H1 (cell line): ENCODE results near the gene ZNF227.

Source experiments
- EGR1 ChIP-seq: IDR thresholded peaks from 2 replicates; pipeline ENCODE4 v1.6.1; 2011; ENCODE audit warnings: low read depth, low read length, borderline replicate concordance
- EP300 ChIP-seq, 2 experiments: IDR thresholded peaks; 1 replicate in 1 of 2; 2 replicates in 1 of 2; pipeline ENCODE4 v1.6.1; 2011 to 2012; ENCODE audit warnings: low read depth in 2 of 2, low read length in 2 of 2, mild to moderate bottlenecking in 2 of 2, borderline replicate concordance in 1 of 2, inconsistent platforms in 1 of 2, moderate library complexity in 1 of 2
- TF ChIP-seq, protein P1 (sequence below): IDR thresholded peaks from 2 replicates; pipeline ENCODE4 v1.6.1; 2011; ENCODE audit warnings: low read depth, mild to moderate bottlenecking, low read length; ENCODE audit not compliant: insufficient read depth
- TF ChIP-seq, protein P2 (sequence below), 3 experiments: IDR thresholded peaks; 1 replicate in 2 of 3; 2 replicates in 1 of 3; pipeline versions ENCODE4 v1.5.1 to v1.6.1; 2011; ENCODE audit warnings: low read length in 3 of 3, mild to moderate bottlenecking in 3 of 3, inconsistent platforms in 2 of 3, low read depth in 1 of 3, moderate library complexity in 1 of 3; ENCODE audit not compliant: insufficient read depth in 1 of 3; ENCODE audit errors: control extremely low read depth in 1 of 3
- TF ChIP-seq, protein P3 (sequence below): IDR thresholded peaks from 2 replicates; pipeline ENCODE4 v1.6.1; 2012; ENCODE audit warnings: inconsistent platforms

DNA sequence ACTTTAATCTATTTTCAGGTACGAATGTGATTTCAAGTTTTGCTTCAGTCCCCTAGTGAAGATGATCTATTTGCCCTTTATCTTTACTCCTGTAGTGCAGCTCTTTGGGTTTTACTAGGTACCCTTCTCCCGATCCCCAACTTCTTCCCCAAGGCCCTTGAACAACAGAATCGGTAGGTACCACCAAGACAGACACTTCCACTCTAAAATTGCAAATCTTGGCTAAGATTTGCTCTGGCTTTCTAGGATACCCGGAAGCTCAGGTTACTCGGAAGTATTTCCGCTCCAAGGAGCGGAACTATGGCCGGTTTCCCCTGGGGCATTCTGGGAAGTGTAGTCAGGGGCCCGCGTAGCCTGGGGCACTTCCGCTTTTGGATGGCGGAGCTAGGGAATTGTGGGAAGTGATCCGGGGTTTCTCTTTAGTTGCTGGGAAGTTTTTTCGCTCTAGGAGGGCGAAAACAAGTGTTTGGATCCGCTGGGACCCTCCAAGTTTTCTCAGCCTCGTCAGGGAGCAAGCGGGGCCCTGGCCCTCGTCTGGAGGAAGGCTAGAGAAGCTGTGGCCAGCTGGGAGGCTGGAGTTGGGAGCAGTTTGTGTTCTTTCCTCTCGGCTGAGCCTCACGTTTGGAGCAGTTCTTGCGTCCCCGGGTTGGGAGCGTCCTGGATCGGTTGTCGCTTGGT lies 5.1 kb upstream of the ZNF227 start:
- TF ChIP-seq, protein P1, sequence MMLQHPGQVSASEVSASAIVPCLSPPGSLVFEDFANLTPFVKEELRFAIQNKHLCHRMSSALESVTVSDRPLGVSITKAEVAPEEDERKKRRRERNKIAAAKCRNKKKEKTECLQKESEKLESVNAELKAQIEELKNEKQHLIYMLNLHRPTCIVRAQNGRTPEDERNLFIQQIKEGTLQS: no peak
- TF ChIP-seq, protein P2, sequence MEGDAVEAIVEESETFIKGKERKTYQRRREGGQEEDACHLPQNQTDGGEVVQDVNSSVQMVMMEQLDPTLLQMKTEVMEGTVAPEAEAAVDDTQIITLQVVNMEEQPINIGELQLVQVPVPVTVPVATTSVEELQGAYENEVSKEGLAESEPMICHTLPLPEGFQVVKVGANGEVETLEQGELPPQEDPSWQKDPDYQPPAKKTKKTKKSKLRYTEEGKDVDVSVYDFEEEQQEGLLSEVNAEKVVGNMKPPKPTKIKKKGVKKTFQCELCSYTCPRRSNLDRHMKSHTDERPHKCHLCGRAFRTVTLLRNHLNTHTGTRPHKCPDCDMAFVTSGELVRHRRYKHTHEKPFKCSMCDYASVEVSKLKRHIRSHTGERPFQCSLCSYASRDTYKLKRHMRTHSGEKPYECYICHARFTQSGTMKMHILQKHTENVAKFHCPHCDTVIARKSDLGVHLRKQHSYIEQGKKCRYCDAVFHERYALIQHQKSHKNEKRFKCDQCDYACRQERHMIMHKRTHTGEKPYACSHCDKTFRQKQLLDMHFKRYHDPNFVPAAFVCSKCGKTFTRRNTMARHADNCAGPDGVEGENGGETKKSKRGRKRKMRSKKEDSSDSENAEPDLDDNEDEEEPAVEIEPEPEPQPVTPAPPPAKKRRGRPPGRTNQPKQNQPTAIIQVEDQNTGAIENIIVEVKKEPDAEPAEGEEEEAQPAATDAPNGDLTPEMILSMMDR (IDR thresholded peaks at IDR 0.05; ENCODE audit: control extremely low read depth in 1 of 3, insufficient read depth in 1 of 3, low read depth in 1 of 3, low read length in 3 of 3): no peak
- TF ChIP-seq EP300 (IDR thresholded peaks at IDR 0.05; ENCODE audit: borderline replicate concordance in 1 of 2, low read depth in 2 of 2, low read length in 2 of 2) (no peak), EGR1 (peak; percentile 99)
- TF ChIP-seq, protein P3, sequence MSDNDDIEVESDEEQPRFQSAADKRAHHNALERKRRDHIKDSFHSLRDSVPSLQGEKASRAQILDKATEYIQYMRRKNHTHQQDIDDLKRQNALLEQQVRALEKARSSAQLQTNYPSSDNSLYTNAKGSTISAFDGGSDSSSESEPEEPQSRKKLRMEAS: no peak
